Activated CD8-positive, alpha-beta T cell treated with anti-CD3 and anti-CD28 coated beads, Interleukin-2, amount 10 ng/mL, durations not matched to agents 7 days and 5 days (primary cell): ENCODE results near the gene GSTT4. TPM values are rescaled to one million over a fixed set of nuclear protein-coding genes. Genes with fewer than 3 reads are reported as not detected.
"Not testable (repeated sequence)": the region's sequence is repeated elsewhere in the genome, so short reads cannot be mapped to it uniquely, and the experiment has no call there.

Source experiments
- ATAC-seq: fragments of 150-1000 bp; cut with Tn5 transposase; one replicate; pipeline ENCODE4 v1.10.0; 2021; ENCODE audit warnings: moderate library complexity
- CTCF ChIA-PET: fragments of 350-600 bp; sonication (Branson Sonifier 250); formaldehyde crosslinking; loops from one replicate; lab custom pipeline; 2021; ENCODE audit warnings: antibody characterized with exemption; lab: Charles Lee
- POLR2A ChIA-PET: fragments of 350-600 bp; sonication (Branson Sonifier 250); formaldehyde crosslinking; loops from one replicate; lab custom pipeline; 2021; ENCODE audit warnings: antibody characterized with exemption; lab: Charles Lee
- DNase-seq: peaks from one replicate; pipeline ENCODE4 v3.0.0-alpha.2; 2020
- H3K27ac Mint-ChIP-seq: one replicate; pipeline ENCODE4 v1.8.0; 2021; ENCODE audit warnings: mild to moderate bottlenecking, mixed read lengths
- H3K27me3 Mint-ChIP-seq: one replicate; pipeline ENCODE4 v1.8.0; 2021; ENCODE audit warnings: low read depth, mixed read lengths
- H3K36me3 Mint-ChIP-seq: one replicate; pipeline ENCODE4 v1.8.0; 2021; ENCODE audit warnings: low read depth, mixed read lengths
- H3K4me1 Mint-ChIP-seq: one replicate; pipeline ENCODE4 v1.8.0; 2021; ENCODE audit warnings: low read depth, mixed read lengths
- H3K4me3 Mint-ChIP-seq: one replicate; pipeline ENCODE4 v1.8.0; 2021; ENCODE audit warnings: mild to moderate bottlenecking, mixed read lengths
- H3K9me3 Mint-ChIP-seq: one replicate; pipeline ENCODE4 v1.8.0; 2022; ENCODE audit warnings: mixed read lengths; ENCODE audit not compliant: insufficient read depth
- total RNA-seq, 2 experiments: library from RNA; stranded (reverse); gene quantifications; one replicate each; pipeline ENCODE4 v1.2.3, GENCODE V29; 2021

GSTT4 gene
- total RNA-seq: not detected

DNA sequence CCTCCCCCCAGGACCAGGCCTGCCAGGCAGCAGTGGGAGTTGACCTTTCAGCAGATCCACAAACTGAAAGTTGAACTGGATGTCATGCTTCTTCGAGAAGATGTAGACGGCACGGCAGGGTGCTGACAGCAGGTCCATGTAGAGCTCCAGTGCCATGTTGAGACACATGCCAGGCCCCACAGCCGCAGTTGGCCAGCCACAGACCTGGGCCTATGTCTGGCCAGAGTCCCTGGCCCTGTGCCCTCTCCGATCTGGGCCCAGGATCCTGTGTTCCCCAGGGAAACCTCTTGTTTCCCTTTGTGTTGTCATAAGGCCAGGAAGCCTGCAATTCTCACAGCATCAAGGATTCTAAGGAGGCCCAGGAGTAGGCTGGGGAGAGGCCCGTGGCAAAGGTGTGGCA is at the start of gene GSTT4:
Gene GSTT4 (minus strand): TSS at position 253 of the 400 bp plus-strand sequence. CDS start 97 bp downstream, at position 156.
- no peak for DNase-seq
- no peak for ATAC-seq
- Mint-ChIP-seq H3K4me1 (peaks cover 6% of the 10 kb centered on the region), H3K27me3 (peaks cover 8% of the 10 kb centered on the region), H3K4me3 (no peak within 1 kb of the TSS), H3K27ac (peak within 1 kb of the TSS; percentile 24), H3K9me3 (no peaks in the 10 kb centered on the region), H3K36me3 (no peaks in the 10 kb centered on the region)
- ChIA-PET POLR2A (no interaction called here), CTCF (no interaction called here)

- Mint-ChIP-seq H3K36me3 (peaks cover 64% of the 10 kb centered on the region), H3K4me1 (peaks cover 2% of the 10 kb centered on the region), H3K27ac (no peak overlapping the region), H3K9me3 (no peaks in the 10 kb centered on the region), H3K27me3 (no peaks in the 10 kb centered on the region), H3K4me3 (no peak overlapping the region)
- ATAC-seq (no peak), DNase-seq (no peak)
- ChIA-PET POLR2A (no interaction called here), CTCF (no interaction called here)
Measured at GRCh38 chr22:24054356-24054755, 49.1 kb upstream of the GSTT4 start.

- CTCF ChIA-PET: no interaction called here
- Mint-ChIP-seq H3K9me3 (no peaks in the 10 kb centered on the region), H3K36me3 (peaks cover 61% of the 10 kb centered on the region)
Measured at GRCh38 chr22:24053481-24054226, 48.4 kb upstream of the GSTT4 start.

DNA sequence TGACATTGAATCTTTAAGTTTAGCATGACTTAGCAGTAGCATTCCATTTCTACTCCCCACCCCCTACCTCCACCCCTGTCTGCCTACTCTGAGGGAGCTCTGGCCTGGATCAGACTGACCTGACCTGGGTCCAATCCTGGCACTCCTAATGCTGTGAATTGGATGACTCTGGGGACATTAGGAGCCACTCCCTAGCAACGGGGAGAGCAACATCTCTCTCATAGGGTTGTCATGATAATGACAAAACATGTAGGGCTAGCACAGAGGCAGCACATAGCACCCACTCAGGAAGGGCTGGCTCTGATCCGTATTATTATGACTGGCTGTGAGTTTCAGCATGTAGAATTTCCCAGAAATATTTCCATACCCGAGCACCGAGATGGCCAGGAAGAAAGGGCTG is 46.3 kb upstream of the GSTT4 start:
- Mint-ChIP-seq H3K4me1 (no peaks in the 10 kb centered on the region), H3K36me3 (peaks cover 52% of the 10 kb centered on the region), H3K27ac (no peak overlapping the region), H3K9me3 (no peaks in the 10 kb centered on the region), H3K4me3 (no peak overlapping the region), H3K27me3 (no peaks in the 10 kb centered on the region)
- ATAC-seq (no peak), DNase-seq (no peak)
- POLR2A ChIA-PET: no interaction called here
- CTCF ChIA-PET: interaction anchor here (1.3 kb wide), 1 partner anchor 45 kb away, joined by 3 read pairs; no protein-coding TSS in a partner anchor

More at GRCh38 chr22:24053481-24054226, 48.4 kb upstream of the GSTT4 start:
- POLR2A ChIA-PET: no interaction called here
- Mint-ChIP-seq H3K27me3 (no peaks in the 10 kb centered on the region), H3K27ac (peak overlapping the region; percentile 44), H3K4me3 (no peak overlapping the region), H3K4me1 (no peaks in the 10 kb centered on the region)
- no peak for ATAC-seq
- no peak for DNase-seq

DNA sequence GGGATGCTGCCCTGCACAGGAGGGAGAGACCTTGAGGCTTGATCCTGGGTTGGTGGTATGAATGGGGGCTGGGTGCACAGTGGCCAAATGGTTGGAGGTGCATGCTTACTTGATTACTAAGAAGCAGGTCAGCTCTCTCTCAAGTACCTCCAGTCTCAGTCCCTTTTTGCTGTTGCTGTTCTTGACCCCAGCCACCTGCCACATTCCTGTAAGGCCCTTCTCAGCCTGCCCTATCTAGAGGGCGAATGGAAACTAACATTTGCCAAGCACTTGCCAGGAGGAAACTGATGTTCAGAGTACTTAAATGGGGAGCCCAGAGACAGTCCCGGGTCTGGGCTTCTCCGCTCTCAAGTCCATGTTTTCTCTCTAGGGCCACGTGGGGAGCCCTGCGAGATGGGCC is 45.8 kb upstream of the GSTT4 start:
- CTCF ChIA-PET: interaction anchor here (1.3 kb wide), 1 partner anchor 46 kb away, joined by 3 read pairs; no protein-coding TSS in a partner anchor
- H3K36me3 Mint-ChIP-seq: peaks cover 51% of the 10 kb centered on the region
- no peaks in the 10 kb centered on the region for H3K4me1 Mint-ChIP-seq
- H3K27ac Mint-ChIP-seq: no peak overlapping the region
- no peaks in the 10 kb centered on the region for H3K27me3 Mint-ChIP-seq
- DNase-seq (no peak), ATAC-seq (no peak)
- no peak overlapping the region for H3K4me3 Mint-ChIP-seq
- H3K9me3 Mint-ChIP-seq: no peaks in the 10 kb centered on the region
- POLR2A ChIA-PET: no interaction called here

- H3K4me1 Mint-ChIP-seq: no peaks in the 10 kb centered on the region
- H3K36me3 Mint-ChIP-seq: peaks cover 50% of the 10 kb centered on the region
- H3K4me3 Mint-ChIP-seq: no peak overlapping the region
- POLR2A ChIA-PET: no interaction called here
- no peaks in the 10 kb centered on the region for H3K9me3 Mint-ChIP-seq
- no peaks in the 10 kb centered on the region for H3K27me3 Mint-ChIP-seq
- CTCF ChIA-PET: interaction anchor here (1.3 kb wide), 1 partner anchor 47 kb away, joined by 3 read pairs; no protein-coding TSS in a partner anchor
- ATAC-seq (no peak), DNase-seq (no peak)
- H3K27ac Mint-ChIP-seq: no peak overlapping the region
Measured at GRCh38 chr22:24049978-24050377, 44.7 kb upstream of the GSTT4 start.

DNA sequence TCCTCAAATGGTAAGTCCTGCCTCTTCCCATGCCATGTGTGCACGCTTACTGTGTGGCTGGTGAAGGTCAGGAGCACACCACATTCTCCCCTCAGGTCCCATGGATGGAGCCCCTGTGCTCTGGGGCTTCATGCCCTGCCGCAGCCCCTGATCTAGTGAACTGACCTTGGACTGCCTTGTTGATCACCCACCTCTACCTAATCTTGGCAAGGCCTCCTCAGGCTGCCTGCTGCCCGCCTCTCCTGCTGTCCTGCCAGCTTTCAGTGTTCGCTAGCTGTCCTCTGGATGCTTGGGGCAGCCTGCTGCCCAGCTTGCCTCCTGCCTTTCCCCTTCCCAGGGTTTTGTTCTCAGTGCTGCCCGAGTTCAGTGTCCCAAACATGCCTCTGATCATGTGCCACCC is 44.0 kb upstream of the GSTT4 start:
- CTCF ChIA-PET: interaction anchor here (1.6 kb wide), 1 partner anchor 13 kb away, joined by 3 read pairs; no protein-coding TSS in a partner anchor
- ATAC-seq: no peak
- no peak for DNase-seq
- POLR2A ChIA-PET: no interaction called here
- no peak overlapping the region for H3K4me3 Mint-ChIP-seq
- H3K27me3 Mint-ChIP-seq: no peaks in the 10 kb centered on the region
- H3K27ac Mint-ChIP-seq: peak overlapping the region; percentile 27
- H3K9me3 Mint-ChIP-seq: no peaks in the 10 kb centered on the region
- H3K4me1 Mint-ChIP-seq: peaks cover under 1% of the 10 kb centered on the region
- H3K36me3 Mint-ChIP-seq: peaks cover 55% of the 10 kb centered on the region

GRCh38 chr22:24046024-24046423 is 40.8 kb upstream of the GSTT4 start:
- DNase-seq: no peak
- Mint-ChIP-seq H3K4me1 (peaks cover 8% of the 10 kb centered on the region), H3K36me3 (peaks cover 56% of the 10 kb centered on the region), H3K4me3 (no peak overlapping the region), H3K27me3 (no peaks in the 10 kb centered on the region), H3K9me3 (no peaks in the 10 kb centered on the region), H3K27ac (no peak overlapping the region)
- no peak for ATAC-seq
- POLR2A ChIA-PET: no interaction called here
- CTCF ChIA-PET: interaction anchor here (0.6 to 1.1 kb wide), 3 partner anchors 10 to 184 kb away, joined by 3 read pairs; no protein-coding TSS in a partner anchor

- Mint-ChIP-seq H3K4me1 (peaks cover 8% of the 10 kb centered on the region), H3K36me3 (peaks cover 56% of the 10 kb centered on the region), H3K4me3 (no peak overlapping the region), H3K27ac (no peak overlapping the region), H3K9me3 (no peaks in the 10 kb centered on the region), H3K27me3 (no peaks in the 10 kb centered on the region)
- ChIA-PET CTCF (no interaction called here), POLR2A (no interaction called here)
- DNase-seq (no peak), ATAC-seq (no peak)
Measured at GRCh38 chr22:24043958-24044357, 38.7 kb upstream of the GSTT4 start.

- H3K27ac Mint-ChIP-seq, POLR2A ChIA-PET, H3K27me3 Mint-ChIP-seq, H3K9me3 Mint-ChIP-seq, CTCF ChIA-PET, DNase-seq, H3K4me3 Mint-ChIP-seq, ATAC-seq: not testable (repeated sequence)
- Mint-ChIP-seq H3K36me3 (peaks cover 61% of the 10 kb centered on the region), H3K4me1 (peaks cover 12% of the 10 kb centered on the region)
Measured at GRCh38 chr22:24043465-24043864, 38.2 kb upstream of the GSTT4 start.

GRCh38 chr22:24040946-24041345 is 35.7 kb upstream of the GSTT4 start:
- no peaks in the 10 kb centered on the region for H3K27me3 Mint-ChIP-seq
- no peaks in the 10 kb centered on the region for H3K9me3 Mint-ChIP-seq
- no peak overlapping the region for H3K27ac Mint-ChIP-seq
- H3K36me3 Mint-ChIP-seq: peaks cover 66% of the 10 kb centered on the region
- DNase-seq (no peak), ATAC-seq (no peak)
- no peak overlapping the region for H3K4me3 Mint-ChIP-seq
- ChIA-PET CTCF (interaction anchor here (0.7 kb wide), 1 partner anchor 10 kb away, joined by 3 read pairs; no protein-coding TSS in a partner anchor), POLR2A (no interaction called here)
- H3K4me1 Mint-ChIP-seq: peaks cover 22% of the 10 kb centered on the region

DNA sequence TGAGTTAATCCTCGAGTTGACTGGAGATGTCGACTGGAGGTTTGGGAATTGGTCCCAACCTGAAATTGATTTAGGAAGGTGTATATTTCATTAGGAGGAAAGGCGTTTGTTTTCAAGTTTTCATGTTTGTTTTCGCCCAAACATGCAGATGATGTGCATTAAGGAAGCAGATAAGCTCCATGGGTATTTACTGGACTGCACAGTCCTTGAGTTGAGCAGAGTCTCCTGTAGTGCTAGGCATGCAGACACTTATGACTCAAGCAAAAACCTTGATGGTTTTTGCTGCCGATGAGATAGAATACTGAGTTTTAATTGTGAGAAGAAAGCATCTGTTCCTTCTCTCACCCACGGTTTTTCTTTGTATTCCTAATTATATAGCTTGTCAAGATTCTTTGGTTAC is 33.8 kb upstream of the GSTT4 start:
- Mint-ChIP-seq H3K9me3 (no peaks in the 10 kb centered on the region), H3K27ac (peak overlapping the region; percentile 3), H3K4me1 (peaks cover 20% of the 10 kb centered on the region), H3K36me3 (peaks cover 63% of the 10 kb centered on the region), H3K27me3 (no peaks in the 10 kb centered on the region), H3K4me3 (no peak overlapping the region)
- POLR2A ChIA-PET: no interaction called here
- CTCF ChIA-PET: interaction anchor here (1.3 kb wide), 1 partner anchor 12 kb away, joined by 3 read pairs; no protein-coding TSS in a partner anchor
- ATAC-seq (no peak), DNase-seq (no peak)
